Tibial nerve (tissue), 3 donors: ENCODE measurements around the gene UGCG.

Experiments
- CTCF ChIP-seq, 5 experiments: fragments of 200-600 bp in 3 of 5; fragments of 450-650 bp in 2 of 5; sonication (generic) in 3 of 5; IDR thresholded peaks; one replicate each; pipeline ENCODE4 v1.5.1; 2016 to 2019; ENCODE audit warnings: antibody characterized with exemption in 5 of 5, mild to moderate bottlenecking in 3 of 5, moderate library complexity in 2 of 5
- POLR2A ChIP-seq, 2 donors: fragments of 450-650 bp; IDR thresholded peaks; one replicate each; pipeline ENCODE4 v1.6.1; 2017; ENCODE audit warnings: antibody characterized with exemption in 2 of 2, mild to moderate bottlenecking in 2 of 2, moderate library complexity in 2 of 2

GRCh38 chr9:111966861-111967291 lies 70.3 kb downstream of the UGCG start:
- no peak for TF ChIP-seq CTCF (IDR thresholded peaks at IDR 0.05)
- TF ChIP-seq POLR2A (IDR thresholded peaks at IDR 0.05), result no peak
